ENCODE measurements around the gene CDH8.

DNA sequence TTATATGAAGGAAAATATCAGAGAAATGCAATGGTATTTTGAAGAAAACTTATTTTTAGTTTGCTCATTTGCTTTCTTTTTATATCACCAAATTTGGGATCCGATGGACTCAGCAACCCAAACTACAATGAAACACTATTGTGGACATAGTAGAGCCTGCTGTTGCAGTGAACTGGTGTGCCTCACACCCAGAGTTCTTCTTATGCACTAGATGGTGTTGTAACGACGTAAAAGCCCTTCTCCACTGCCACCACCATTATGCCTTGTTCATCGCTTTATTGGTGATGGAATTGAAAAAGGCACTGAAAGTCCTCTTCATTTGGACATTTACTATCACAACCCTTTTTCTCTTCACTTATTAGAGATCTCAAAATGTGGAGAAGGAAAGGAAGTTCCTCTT lies 381.3 kb downstream of the CDH8 start:
- no peak for TF ChIP-seq POLR2AphosphoS5 (IDR thresholded peaks at IDR 0.05; ENCODE audit: borderline replicate concordance, low read depth, low read length)
- no peak for TF ChIP-seq EZH2 (IDR thresholded peaks at IDR 0.05)
